ENCODE measurements around the gene AUH.

Gene AUH

DNA sequence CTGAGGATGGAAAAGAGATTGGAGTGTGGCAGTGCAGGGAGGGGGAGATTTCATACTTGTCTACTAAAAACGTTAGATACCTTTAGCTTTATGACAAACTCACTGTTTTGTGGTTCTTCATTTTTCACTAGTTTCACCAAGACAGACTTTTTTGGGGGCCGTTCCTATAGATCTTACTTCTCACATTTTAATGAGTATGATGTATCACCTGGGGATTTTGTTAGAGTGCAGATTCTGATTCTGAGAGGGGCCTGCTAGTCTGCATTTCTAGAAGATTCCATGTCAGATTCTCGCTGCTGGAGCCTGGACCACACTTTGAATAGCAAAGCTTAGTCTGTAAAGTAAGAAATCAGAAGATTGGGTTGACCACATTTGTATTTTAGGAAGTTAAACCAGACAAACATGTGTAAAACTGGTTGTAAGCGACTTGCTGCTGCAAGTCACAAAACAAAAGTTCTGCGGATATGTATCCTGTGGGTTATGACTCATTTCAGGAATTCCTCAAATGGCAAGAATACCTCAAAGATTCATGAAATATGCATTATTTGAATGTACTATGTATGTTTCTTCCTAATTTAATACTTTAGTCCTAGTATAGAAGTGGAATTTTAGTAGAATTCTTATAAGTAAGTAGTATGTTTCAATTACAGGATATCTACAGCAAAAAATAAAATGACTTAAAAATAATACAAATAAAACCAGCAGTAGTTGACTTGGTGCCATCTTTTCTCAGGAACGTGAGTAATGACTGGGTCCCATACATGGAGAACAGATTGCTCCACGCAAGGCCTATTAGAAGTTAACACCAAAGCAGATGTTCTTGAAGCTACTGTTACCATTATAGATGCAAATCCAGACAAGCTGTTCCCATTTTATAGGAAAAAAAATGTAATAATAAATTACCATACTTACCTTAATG lies 34.1 kb upstream of the AUH start:
- TF ChIP-seq, protein P1, sequence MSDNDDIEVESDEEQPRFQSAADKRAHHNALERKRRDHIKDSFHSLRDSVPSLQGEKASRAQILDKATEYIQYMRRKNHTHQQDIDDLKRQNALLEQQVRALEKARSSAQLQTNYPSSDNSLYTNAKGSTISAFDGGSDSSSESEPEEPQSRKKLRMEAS (IDR thresholded peaks at IDR 0.05), result peak; percentile 24; the same call in 1 of the 2 replicates
- TF ChIP-seq NFIC (IDR thresholded peaks at IDR 0.05) (no peak), TCF12 (IDR thresholded peaks at IDR 0.05; ENCODE audit: low read depth) (no peak), FOXM1 (IDR thresholded peaks at IDR 0.05; ENCODE audit: borderline replicate concordance, low read depth) (no peak), TEAD4 (IDR thresholded peaks at IDR 0.05) (peak; percentile 46; the same call in 1 of the 2 replicates), CEBPB (IDR thresholded peaks at IDR 0.05) (no peak), RAD21 (IDR thresholded peaks at IDR 0.05; ENCODE audit: low read depth) (no peak)
- TF ChIP-seq, protein P2, sequence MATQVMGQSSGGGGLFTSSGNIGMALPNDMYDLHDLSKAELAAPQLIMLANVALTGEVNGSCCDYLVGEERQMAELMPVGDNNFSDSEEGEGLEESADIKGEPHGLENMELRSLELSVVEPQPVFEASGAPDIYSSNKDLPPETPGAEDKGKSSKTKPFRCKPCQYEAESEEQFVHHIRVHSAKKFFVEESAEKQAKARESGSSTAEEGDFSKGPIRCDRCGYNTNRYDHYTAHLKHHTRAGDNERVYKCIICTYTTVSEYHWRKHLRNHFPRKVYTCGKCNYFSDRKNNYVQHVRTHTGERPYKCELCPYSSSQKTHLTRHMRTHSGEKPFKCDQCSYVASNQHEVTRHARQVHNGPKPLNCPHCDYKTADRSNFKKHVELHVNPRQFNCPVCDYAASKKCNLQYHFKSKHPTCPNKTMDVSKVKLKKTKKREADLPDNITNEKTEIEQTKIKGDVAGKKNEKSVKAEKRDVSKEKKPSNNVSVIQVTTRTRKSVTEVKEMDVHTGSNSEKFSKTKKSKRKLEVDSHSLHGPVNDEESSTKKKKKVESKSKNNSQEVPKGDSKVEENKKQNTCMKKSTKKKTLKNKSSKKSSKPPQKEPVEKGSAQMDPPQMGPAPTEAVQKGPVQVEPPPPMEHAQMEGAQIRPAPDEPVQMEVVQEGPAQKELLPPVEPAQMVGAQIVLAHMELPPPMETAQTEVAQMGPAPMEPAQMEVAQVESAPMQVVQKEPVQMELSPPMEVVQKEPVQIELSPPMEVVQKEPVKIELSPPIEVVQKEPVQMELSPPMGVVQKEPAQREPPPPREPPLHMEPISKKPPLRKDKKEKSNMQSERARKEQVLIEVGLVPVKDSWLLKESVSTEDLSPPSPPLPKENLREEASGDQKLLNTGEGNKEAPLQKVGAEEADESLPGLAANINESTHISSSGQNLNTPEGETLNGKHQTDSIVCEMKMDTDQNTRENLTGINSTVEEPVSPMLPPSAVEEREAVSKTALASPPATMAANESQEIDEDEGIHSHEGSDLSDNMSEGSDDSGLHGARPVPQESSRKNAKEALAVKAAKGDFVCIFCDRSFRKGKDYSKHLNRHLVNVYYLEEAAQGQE (IDR thresholded peaks at IDR 0.05; ENCODE audit: low read depth), result no peak

DNA sequence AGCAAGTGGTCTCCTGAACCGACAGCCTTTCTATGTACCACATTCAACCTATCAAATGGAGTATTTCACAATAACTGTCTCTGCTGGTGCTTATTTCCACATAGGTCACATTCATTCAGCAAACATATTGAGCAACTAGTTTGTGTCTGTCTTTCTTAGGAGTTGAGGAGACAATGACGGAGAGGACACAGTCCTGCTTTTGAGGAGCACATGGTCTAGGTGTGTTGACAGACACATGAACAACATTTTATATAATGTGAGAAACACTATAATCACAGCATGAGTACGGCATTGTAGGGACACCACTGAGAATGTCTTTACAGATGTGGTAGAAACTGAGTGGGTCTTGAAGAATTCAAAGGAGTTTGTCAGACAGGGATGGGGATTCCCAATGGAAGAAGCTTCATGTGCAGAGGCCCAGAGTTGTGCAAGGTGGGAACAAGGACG lies 33.4 kb upstream of the AUH start:
- TF ChIP-seq NFIC (IDR thresholded peaks at IDR 0.05) (no peak), TCF12 (IDR thresholded peaks at IDR 0.05; ENCODE audit: low read depth) (no peak)

- no peak for TF ChIP-seq TCF12 (IDR thresholded peaks at IDR 0.05; ENCODE audit: low read depth)
- no peak for TF ChIP-seq RAD21 (IDR thresholded peaks at IDR 0.05; ENCODE audit: low read depth)
- TF ChIP-seq FOXM1 (IDR thresholded peaks at IDR 0.05; ENCODE audit: borderline replicate concordance, low read depth), result no peak
- no peak for TF ChIP-seq YY1 (IDR thresholded peaks at IDR 0.05; ENCODE audit: low read depth)
- TF ChIP-seq, protein P1 (IDR thresholded peaks at IDR 0.05), result no peak
- no peak for TF ChIP-seq CEBPB (IDR thresholded peaks at IDR 0.05)
- TF ChIP-seq TEAD4 (IDR thresholded peaks at IDR 0.05), result no peak
- no peak for TF ChIP-seq ZBTB7A (IDR thresholded peaks at IDR 0.05; ENCODE audit: low read depth)
- TF ChIP-seq, protein P2 (IDR thresholded peaks at IDR 0.05; ENCODE audit: low read depth), result no peak
- TF ChIP-seq, protein P3, sequence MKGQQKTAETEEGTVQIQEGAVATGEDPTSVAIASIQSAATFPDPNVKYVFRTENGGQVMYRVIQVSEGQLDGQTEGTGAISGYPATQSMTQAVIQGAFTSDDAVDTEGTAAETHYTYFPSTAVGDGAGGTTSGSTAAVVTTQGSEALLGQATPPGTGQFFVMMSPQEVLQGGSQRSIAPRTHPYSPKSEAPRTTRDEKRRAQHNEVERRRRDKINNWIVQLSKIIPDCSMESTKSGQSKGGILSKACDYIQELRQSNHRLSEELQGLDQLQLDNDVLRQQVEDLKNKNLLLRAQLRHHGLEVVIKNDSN (IDR thresholded peaks at IDR 0.05), result no peak
- TF ChIP-seq CREB1 (IDR thresholded peaks at IDR 0.05; ENCODE audit: low read depth), result no peak
- TF ChIP-seq NFIC (IDR thresholded peaks at IDR 0.05), result no peak
- TF ChIP-seq TAF1 (IDR thresholded peaks at IDR 0.05; ENCODE audit: low read depth), result no peak
- TF ChIP-seq EP300 (IDR thresholded peaks at IDR 0.05; ENCODE audit: borderline replicate concordance), result no peak
- TF ChIP-seq EGR1 (IDR thresholded peaks at IDR 0.05), result no peak
Observed at GRCh38 chr9:91393826-91394225, 32.1 kb upstream of the AUH start.

DNA sequence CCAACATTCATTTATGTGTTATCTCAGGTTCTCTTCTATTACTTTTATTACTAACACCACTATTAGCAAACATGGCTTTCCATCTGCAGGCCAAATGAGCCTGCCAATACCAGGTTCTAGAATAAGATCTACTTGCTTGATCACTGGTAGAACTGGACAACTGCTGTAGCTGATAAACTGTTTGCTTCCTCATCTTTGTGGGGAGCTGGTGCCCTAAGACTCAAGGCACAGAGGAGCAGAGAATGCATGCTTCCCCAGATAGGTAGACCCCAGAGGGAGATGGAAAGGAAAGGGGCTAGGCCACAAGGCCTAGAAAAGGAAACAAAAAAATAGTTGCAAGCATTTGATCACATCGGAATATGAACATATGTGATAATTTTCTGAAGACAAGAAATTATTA lies 30.7 kb upstream of the AUH start:
- no peak for TF ChIP-seq ZBTB7A (IDR thresholded peaks at IDR 0.05; ENCODE audit: low read depth)
- no peak for TF ChIP-seq CEBPB (IDR thresholded peaks at IDR 0.05)
- no peak for TF ChIP-seq CREB1 (IDR thresholded peaks at IDR 0.05; ENCODE audit: low read depth)
- TF ChIP-seq NFIC (IDR thresholded peaks at IDR 0.05), result no peak
- no peak for TF ChIP-seq RAD21 (IDR thresholded peaks at IDR 0.05; ENCODE audit: low read depth)
- TF ChIP-seq EP300 (IDR thresholded peaks at IDR 0.05; ENCODE audit: borderline replicate concordance), result no peak
- TF ChIP-seq TEAD4 (IDR thresholded peaks at IDR 0.05), result no peak
- no peak for TF ChIP-seq EGR1 (IDR thresholded peaks at IDR 0.05)

DNA sequence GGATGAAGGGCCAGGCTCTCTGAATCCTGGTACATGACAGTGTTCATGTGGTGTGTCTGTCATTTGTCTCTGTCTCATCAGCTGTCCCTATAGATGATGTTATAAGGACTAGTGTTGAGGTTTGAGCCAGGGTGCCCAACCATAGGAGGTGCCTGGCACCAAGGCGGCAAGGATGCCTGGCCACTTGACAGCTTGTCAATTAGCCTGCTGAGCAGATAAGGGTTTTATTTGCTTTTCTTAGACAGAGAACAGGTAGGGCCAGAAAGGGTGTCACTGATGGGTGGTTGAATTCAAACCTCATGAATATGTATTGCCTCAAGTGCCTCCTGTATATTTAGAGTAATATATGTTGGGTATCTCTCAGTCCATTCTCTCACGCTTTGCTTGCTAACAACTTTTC lies 30.1 kb upstream of the AUH start:
- no peak for TF ChIP-seq RAD21 (IDR thresholded peaks at IDR 0.05; ENCODE audit: low read depth)
- no peak for TF ChIP-seq EGR1 (IDR thresholded peaks at IDR 0.05)
- no peak for TF ChIP-seq ZBTB7A (IDR thresholded peaks at IDR 0.05; ENCODE audit: low read depth)
- no peak for TF ChIP-seq TAF1 (IDR thresholded peaks at IDR 0.05; ENCODE audit: low read depth)
- TF ChIP-seq, protein P1 (IDR thresholded peaks at IDR 0.05), result no peak
- TF ChIP-seq, protein P3 (IDR thresholded peaks at IDR 0.05), result no peak
- TF ChIP-seq, protein P2 (IDR thresholded peaks at IDR 0.05; ENCODE audit: low read depth), result no peak
- no peak for TF ChIP-seq NFIC (IDR thresholded peaks at IDR 0.05)
- TF ChIP-seq CREB1 (IDR thresholded peaks at IDR 0.05; ENCODE audit: low read depth), result no peak
- TF ChIP-seq FOXM1 (IDR thresholded peaks at IDR 0.05; ENCODE audit: borderline replicate concordance, low read depth), result no peak
- TF ChIP-seq EP300 (IDR thresholded peaks at IDR 0.05; ENCODE audit: borderline replicate concordance), result no peak
- no peak for TF ChIP-seq CEBPB (IDR thresholded peaks at IDR 0.05)
- no peak for TF ChIP-seq TEAD4 (IDR thresholded peaks at IDR 0.05)
- TF ChIP-seq YY1 (IDR thresholded peaks at IDR 0.05; ENCODE audit: low read depth), result no peak

All from Ishikawa (cell line).